T-cell (primary cell): Measurements from ENCODE around the gene TSPAN9. TPM values are rescaled to one million over a fixed set of nuclear protein-coding genes. Genes with fewer than 3 reads are reported as not detected.

Experiments
- ATAC-seq, 4 experiments: fragments of 200-7000 bp in 3 of 4; fragments of 150-1000 bp in 1 of 4; cut with Tn5 transposase; replicated peaks in 1 of 4; 1 replicate in 3 of 4; 2 replicates in 1 of 4; pipeline ENCODE4 v1.10.0; 2021; ENCODE audit warnings: moderate library complexity in 3 of 4, mild to moderate bottlenecking in 2 of 4, moderate number of reproducible peaks in 1 of 4
- CTCF ChIA-PET, 2 donors: fragments of 300-600 bp; sonication (Branson Sonifier 250); formaldehyde crosslinking; loops; one replicate each; lab custom pipeline; 2022; ENCODE audit warnings: antibody characterized with exemption in 2 of 2; lab: Charles Lee
- POLR2A ChIA-PET, 2 donors: fragments of 300-600 bp; sonication (Branson Sonifier 250); formaldehyde crosslinking; loops; one replicate each; lab custom pipeline; 2022; ENCODE audit warnings: antibody characterized with exemption in 2 of 2; lab: Charles Lee
- DNase-seq, 35 experiments: peaks; one replicate each; pipeline versions ENCODE4 v3.0.0 to v3.0.0-alpha.2; 2013 to 2023
- H3K27ac ChIP-seq: one replicate; pipeline ENCODE4 v1.5.1; 2013; ENCODE audit warnings: low read length
- H3K27me3 ChIP-seq, 2 experiments: replicated peaks in 1 of 2; 1 replicate in 1 of 2; 2 replicates in 1 of 2; pipeline versions ENCODE4 v1.6.1 to v1.7.0; 2013; ENCODE audit warnings: low read length in 1 of 2, mixed read lengths in 1 of 2; ENCODE audit not compliant: control insufficient read depth in 2 of 2, insufficient read depth in 2 of 2; ENCODE audit errors: extremely low read depth in 1 of 2
- H3K36me3 ChIP-seq, 2 donors: 1 replicate in 1 of 2; 2 replicates in 1 of 2; pipeline versions ENCODE4 v1.6.1 to v1.7.0; 2013; ENCODE audit warnings: low read length in 1 of 2; ENCODE audit not compliant: control insufficient read depth in 2 of 2, insufficient read depth in 1 of 2; ENCODE audit errors: extremely low read depth in 1 of 2
- H3K4me1 ChIP-seq, 2 experiments: 1 replicate in 1 of 2; 2 replicates in 1 of 2; pipeline versions ENCODE4 v1.6.1 to v1.7.0; 2013; ENCODE audit warnings: low read length in 2 of 2, mixed read lengths in 1 of 2; ENCODE audit not compliant: insufficient read depth in 2 of 2, control insufficient read depth in 1 of 2; ENCODE audit errors: extremely low read depth in 1 of 2
- H3K4me3 ChIP-seq, 2 donors: 1 replicate in 1 of 2; 2 replicates in 1 of 2; pipeline versions ENCODE4 v1.5.1 to v1.7.0; 2013; ENCODE audit warnings: mild to moderate bottlenecking in 2 of 2, low read length in 1 of 2, moderate library complexity in 1 of 2; ENCODE audit not compliant: control insufficient read depth in 1 of 2; ENCODE audit errors: extremely low read depth in 1 of 2
- H3K9me3 ChIP-seq: 2 replicates; pipeline ENCODE4 v1.7.0; 2013
- H3K27ac Mint-ChIP-seq, 2 donors: one replicate each; pipeline ENCODE4 v1.8.0; 2020 to 2021; ENCODE audit warnings: mild to moderate bottlenecking in 2 of 2, mixed read lengths in 2 of 2
- H3K27me3 Mint-ChIP-seq, 2 donors: one replicate each; pipeline ENCODE4 v1.8.0; 2021 to 2022; ENCODE audit warnings: mixed read lengths in 2 of 2
- H3K36me3 Mint-ChIP-seq: one replicate; pipeline ENCODE4 v1.8.0; 2021; ENCODE audit warnings: mixed read lengths
- H3K4me1 Mint-ChIP-seq, 3 donors: one replicate each; pipeline ENCODE4 v1.8.0; 2020 to 2022; ENCODE audit warnings: mixed read lengths in 3 of 3, mild to moderate bottlenecking in 1 of 3
- H3K4me3 Mint-ChIP-seq, 3 donors: one replicate each; pipeline ENCODE4 v1.8.0; 2020 to 2022; ENCODE audit warnings: mild to moderate bottlenecking in 3 of 3, mixed read lengths in 3 of 3, moderate library complexity in 3 of 3
- H3K9me3 Mint-ChIP-seq, 3 donors: one replicate each; pipeline ENCODE4 v1.8.0; 2020 to 2022; ENCODE audit warnings: mixed read lengths in 3 of 3
- WGBS: methylation state at CpG from one replicate; pipeline ENCODE4 v1.1.5; 2013; ENCODE audit warnings: missing lambda C conversion rate; ENCODE audit not compliant: insufficient coverage; 5-methylcytosine and 5-hydroxymethylcytosine counted together
- total RNA-seq, 35 experiments: library from RNA in 6 of 35; stranded (reverse) in 6 of 35; fragments of 120-200 nt in 1 of 35; gene quantifications; one replicate each; pipeline versions ENCODE4 v1.2.1 to v1.2.4 and lab custom pipeline; 2013 to 2026

Gene TSPAN9
- total RNA-seq, 5 donors from 2014 or later (not counting 1 experiment from before 2014, with no cell fraction given), result 0.56 to 1.1 (median 0.70) TPM

GRCh38 chr12:3138941-3139511 is 61.8 kb downstream of the TSPAN9 start:
- H3K27me3 Mint-ChIP-seq, result peaks cover 26 to 32% of the 10 kb centered on the region in 2 donors
- H3K4me3 ChIP-seq, result no peak overlapping the region
- no peaks in the 10 kb centered on the region for H3K4me1 ChIP-seq
- no peaks in the 10 kb centered on the region for H3K9me3 ChIP-seq
- DNase-seq (no peak), ATAC-seq (no peak)
- ChIA-PET CTCF (interaction anchor here in 1 of 2 donors (2.4 kb wide), 1 partner anchor 136 kb away, joined by 7 read pairs; no protein-coding TSS in a partner anchor), POLR2A (no interaction called here)
- no peak overlapping the region for H3K4me3 Mint-ChIP-seq
- H3K27ac Mint-ChIP-seq, result no peak overlapping the region
- H3K9me3 Mint-ChIP-seq, result no peaks in the 10 kb centered on the region
- H3K4me1 Mint-ChIP-seq, result no peaks in the 10 kb centered on the region
- 50% methylated on average over 8 of the region's 11 CpGs for WGBS
- peaks cover 1 to 41% of the 10 kb centered on the region in 2 experiments for H3K27me3 ChIP-seq
- H3K36me3 Mint-ChIP-seq, result no peaks in the 10 kb centered on the region
- no peak overlapping the region for H3K27ac ChIP-seq
- no peaks in the 10 kb centered on the region for H3K36me3 ChIP-seq

DNA sequence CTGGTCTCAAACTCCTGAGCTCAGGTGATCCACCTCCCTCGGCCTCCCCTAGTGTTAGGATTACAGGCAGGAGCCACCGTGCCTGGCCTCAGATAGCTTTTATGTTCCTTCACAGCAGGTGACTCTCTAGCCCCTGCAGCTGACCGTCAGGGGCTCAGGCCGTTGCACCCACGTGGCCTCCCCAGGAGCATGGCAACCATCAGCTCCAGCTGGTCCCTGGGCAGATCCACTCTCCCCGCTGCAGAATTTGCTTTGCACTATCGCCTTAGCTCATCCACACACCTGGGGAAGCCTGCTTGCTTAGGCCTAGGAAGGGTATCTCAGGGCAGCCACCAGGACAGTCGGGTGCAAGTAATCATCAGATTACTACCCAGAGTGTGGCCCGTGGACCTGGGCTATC is 62.6 kb downstream of the TSPAN9 start:
- no peaks in the 10 kb centered on the region for H3K36me3 ChIP-seq
- DNase-seq (no peak), ATAC-seq (no peak)
- no peak overlapping the region for H3K27ac ChIP-seq
- Mint-ChIP-seq H3K27me3 (peaks cover 19 to 24% of the 10 kb centered on the region in 2 donors), H3K4me1 (no peaks in the 10 kb centered on the region), H3K36me3 (no peaks in the 10 kb centered on the region), H3K9me3 (no peaks in the 10 kb centered on the region), H3K4me3 (no peak overlapping the region), H3K27ac (no peak overlapping the region)
- H3K4me1 ChIP-seq, result no peaks in the 10 kb centered on the region
- 78% methylated on average over 9 of the region's 9 CpGs for WGBS
- ChIA-PET CTCF (no interaction called here), POLR2A (no interaction called here)
- peaks cover 0 to 38% of the 10 kb centered on the region in 2 experiments for H3K27me3 ChIP-seq
- no peaks in the 10 kb centered on the region for H3K9me3 ChIP-seq
- no peak overlapping the region for H3K4me3 ChIP-seq

DNA sequence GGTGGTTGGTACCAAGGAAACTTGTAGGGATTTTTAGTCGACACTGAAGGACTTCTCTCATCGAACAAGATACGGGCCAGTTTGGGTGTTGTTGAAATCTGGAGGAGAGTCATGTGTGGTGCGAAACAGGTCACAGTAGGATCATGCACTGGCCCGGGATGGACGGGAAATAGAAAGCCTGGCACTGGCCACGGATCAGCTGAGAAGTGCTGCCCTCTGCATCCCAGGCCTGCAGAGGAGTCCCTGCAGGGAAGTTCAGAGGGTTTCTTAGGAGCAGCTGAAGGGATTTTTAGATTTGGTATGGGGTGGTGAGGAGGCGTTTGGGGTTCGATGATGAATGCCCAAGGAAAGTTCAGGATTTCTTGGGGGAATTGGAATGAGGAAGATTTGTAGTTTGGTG is 63.1 kb downstream of the TSPAN9 start:
- no peaks in the 10 kb centered on the region for H3K36me3 Mint-ChIP-seq

GRCh38 chr12:3141339-3142321 is 64.5 kb downstream of the TSPAN9 start:
- Histone ChIP-seq H3K9me3 (no peaks in the 10 kb centered on the region), H3K36me3 (no peaks in the 10 kb centered on the region), H3K27me3 (peaks cover 0 to 32% of the 10 kb centered on the region in 2 experiments), H3K27ac (no peak overlapping the region), H3K4me1 (no peaks in the 10 kb centered on the region), H3K4me3 (no peak overlapping the region)
- no peaks in the 10 kb centered on the region for H3K9me3 Mint-ChIP-seq
- peaks cover 23 to 27% of the 10 kb centered on the region in 2 donors for H3K27me3 Mint-ChIP-seq
- ChIA-PET POLR2A (no interaction called here), CTCF (no interaction called here)
- WGBS, result 82% methylated on average over 20 of the region's 25 CpGs
- DNase-seq (no peak), ATAC-seq (no peak)
- no peaks in the 10 kb centered on the region for H3K36me3 Mint-ChIP-seq
- no peak overlapping the region for H3K27ac Mint-ChIP-seq
- H3K4me1 Mint-ChIP-seq, result no peaks in the 10 kb centered on the region
- no peak overlapping the region for H3K4me3 Mint-ChIP-seq

More for the DNA sequence above, 63.1 kb downstream of the TSPAN9 start:
- DNase-seq (no peak), ATAC-seq (no peak)
- Histone ChIP-seq H3K9me3 (no peaks in the 10 kb centered on the region), H3K4me1 (no peaks in the 10 kb centered on the region), H3K36me3 (no peaks in the 10 kb centered on the region), H3K27me3 (peaks cover 0 to 37% of the 10 kb centered on the region in 2 experiments), H3K4me3 (no peak overlapping the region), H3K27ac (no peak overlapping the region)
- H3K27ac Mint-ChIP-seq, result no peak overlapping the region
- no peak overlapping the region for H3K4me3 Mint-ChIP-seq
- 89% methylated on average over 9 of the region's 9 CpGs for WGBS
- ChIA-PET CTCF (no interaction called here), POLR2A (no interaction called here)
- H3K9me3 Mint-ChIP-seq, result no peaks in the 10 kb centered on the region
- H3K4me1 Mint-ChIP-seq, result no peaks in the 10 kb centered on the region
- H3K27me3 Mint-ChIP-seq, result peaks cover 23 to 25% of the 10 kb centered on the region in 2 donors

DNA sequence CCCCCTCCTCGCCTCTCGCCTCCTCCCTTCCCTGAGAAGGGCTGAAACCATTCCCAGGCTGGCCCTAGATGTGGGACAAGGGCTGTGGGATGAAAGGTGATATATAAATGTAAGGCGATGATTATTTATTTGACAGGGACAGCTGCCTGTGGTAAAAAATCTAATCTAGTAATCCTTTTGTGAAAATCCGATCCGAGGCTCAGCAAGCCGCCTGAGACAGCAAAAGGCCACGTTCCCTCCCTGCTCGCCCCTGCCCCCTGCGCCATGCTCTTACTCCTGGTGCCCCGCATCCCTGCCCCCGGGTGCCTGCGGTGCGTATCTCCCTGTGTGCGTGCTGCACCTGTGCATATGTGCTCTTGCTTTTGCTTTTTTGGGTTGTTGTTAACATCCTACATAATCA is 65.2 kb downstream of the TSPAN9 start:
- Histone ChIP-seq H3K27ac (no peak overlapping the region), H3K9me3 (no peaks in the 10 kb centered on the region), H3K4me3 (no peak overlapping the region), H3K4me1 (no peaks in the 10 kb centered on the region), H3K36me3 (no peaks in the 10 kb centered on the region), H3K27me3 (peaks cover 0 to 36% of the 10 kb centered on the region in 2 experiments)
- Mint-ChIP-seq H3K9me3 (no peaks in the 10 kb centered on the region), H3K27ac (no peak overlapping the region), H3K4me1 (no peaks in the 10 kb centered on the region), H3K27me3 (peaks cover 26 to 31% of the 10 kb centered on the region in 2 donors), H3K36me3 (no peaks in the 10 kb centered on the region), H3K4me3 (no peak overlapping the region)
- WGBS, result 94% methylated on average over 8 of the region's 14 CpGs
- ATAC-seq, result no peak
- ChIA-PET CTCF (no interaction called here), POLR2A (no interaction called here)
- no peak for DNase-seq

- Histone ChIP-seq H3K27me3 (peaks cover 0 to 41% of the 10 kb centered on the region in 2 experiments), H3K4me3 (no peak overlapping the region), H3K36me3 (no peaks in the 10 kb centered on the region), H3K4me1 (no peaks in the 10 kb centered on the region), H3K9me3 (no peaks in the 10 kb centered on the region), H3K27ac (no peak overlapping the region)
- ATAC-seq, result no peak
- DNase-seq, result no peak
- ChIA-PET POLR2A (no interaction called here), CTCF (no interaction called here)
- H3K4me3 Mint-ChIP-seq, result no peak overlapping the region
- H3K9me3 Mint-ChIP-seq, result no peaks in the 10 kb centered on the region
- peaks cover 30 to 39% of the 10 kb centered on the region in 2 donors for H3K27me3 Mint-ChIP-seq
- no peaks in the 10 kb centered on the region for H3K4me1 Mint-ChIP-seq
- no peak overlapping the region for H3K27ac Mint-ChIP-seq
- WGBS, result 85% methylated on average over 3 of the region's 7 CpGs
- no peaks in the 10 kb centered on the region for H3K36me3 Mint-ChIP-seq
These were observed 67.3 kb downstream of the TSPAN9 start for GRCh38 chr12:3144495-3144894.
